MCF 10A (cell line): ENCODE measurements around the gene C1QL2. TPM values are rescaled to one million over a fixed set of nuclear protein-coding genes. Genes with fewer than 3 reads are reported as not detected.

Source experiments
- Bru-seq: library from RNA; stranded (reverse); fragments of 400-500 nt; gene quantifications from one replicate; lab custom pipeline; 2021; lab: Mats Ljungman, UMichigan
- BruChase-seq, 2 experiments: library from RNA; stranded (reverse); fragments of 400-500 nt; gene quantifications; one replicate each; lab custom pipeline; 2021; lab: Mats Ljungman, UMichigan
- BruUV-seq: library from RNA; stranded (reverse); fragments of 400-500 nt; replicated peaks from 2 replicates; lab custom pipeline; 2021; lab: Mats Ljungman, UMichigan
- CTCF ChIA-PET: fragments of 300-600 bp; sonication (Branson Sonifier 250); formaldehyde crosslinking; extraction: SDS; loops from one replicate; lab custom pipeline; 2021; ENCODE audit warnings: antibody characterized with exemption, inconsistent platforms; lab: Yijun Ruan, JAX
- POLR2A ChIA-PET: fragments of 300-600, 350-650 bp; sonication (Branson Sonifier 250); formaldehyde crosslinking; extraction: SDS; loops from one replicate; lab custom pipeline; 2020; ENCODE audit warnings: antibody characterized with exemption, inconsistent platforms; lab: Yijun Ruan, JAX
- DNase-seq: peaks from one replicate; pipeline ENCODE4 v3.0.0-alpha.2; 2018; ENCODE audit not compliant: unreplicated experiment
- H3K27ac Mint-ChIP-seq: one replicate; pipeline ENCODE4 v1.8.0; 2022; ENCODE audit warnings: mild to moderate bottlenecking, low read depth, mixed read lengths; ENCODE audit not compliant: unreplicated experiment
- H3K27me3 Mint-ChIP-seq: one replicate; pipeline ENCODE4 v1.8.0; 2022; ENCODE audit warnings: mixed read lengths; ENCODE audit not compliant: insufficient read depth, unreplicated experiment
- H3K36me3 Mint-ChIP-seq: one replicate; pipeline ENCODE4 v1.8.0; 2022; ENCODE audit warnings: mild to moderate bottlenecking, moderate library complexity, mixed read lengths; ENCODE audit not compliant: insufficient read depth, unreplicated experiment
- H3K4me1 Mint-ChIP-seq: one replicate; pipeline ENCODE4 v1.8.0; 2022; ENCODE audit warnings: mixed read lengths; ENCODE audit not compliant: insufficient read depth, unreplicated experiment
- H3K4me3 Mint-ChIP-seq: one replicate; pipeline ENCODE4 v1.8.0; 2022; ENCODE audit warnings: mild to moderate bottlenecking, moderate library complexity, mixed read lengths; ENCODE audit not compliant: unreplicated experiment
- H3K9me3 Mint-ChIP-seq: one replicate; pipeline ENCODE4 v1.8.0; 2022; ENCODE audit warnings: mixed read lengths; ENCODE audit not compliant: unreplicated experiment
- intact Hi-C: fragments of 100-400 bp; cut with micrococcal nuclease; formaldehyde crosslinking; loops from 2 replicates; pipeline ENCODE4 v1.14.1; 2022
- long read RNA-seq: library from polyadenylated mRNA; stranded (forward); transcript quantifications from one replicate; pipeline ENCODE4 v2.0.0, GENCODE V29; 2022
- total RNA-seq: library from RNA; stranded (reverse); gene quantifications from 2 replicates; pipeline ENCODE4 v1.2.3, GENCODE V29; 2022
- TF ChIP-seq, protein P1 (sequence below): fragments of 200-600 bp; IDR thresholded peaks from one replicate; pipeline ENCODE4 v1.8.0; 2022; ENCODE audit warnings: antibody characterized with exemption, mild to moderate bottlenecking; ENCODE audit not compliant: unreplicated experiment

C1QL2 gene
- total RNA-seq (not detected in 2 replicates), Bru-seq, nascent RNA (not detected), BruChase-seq, experiment 1, labeled RNA remaining after a 6-hour chase (not detected), BruChase-seq, experiment 2, labeled RNA remaining after a 2-hour chase (not detected)
- long read RNA-seq: 0 reads

DNA sequence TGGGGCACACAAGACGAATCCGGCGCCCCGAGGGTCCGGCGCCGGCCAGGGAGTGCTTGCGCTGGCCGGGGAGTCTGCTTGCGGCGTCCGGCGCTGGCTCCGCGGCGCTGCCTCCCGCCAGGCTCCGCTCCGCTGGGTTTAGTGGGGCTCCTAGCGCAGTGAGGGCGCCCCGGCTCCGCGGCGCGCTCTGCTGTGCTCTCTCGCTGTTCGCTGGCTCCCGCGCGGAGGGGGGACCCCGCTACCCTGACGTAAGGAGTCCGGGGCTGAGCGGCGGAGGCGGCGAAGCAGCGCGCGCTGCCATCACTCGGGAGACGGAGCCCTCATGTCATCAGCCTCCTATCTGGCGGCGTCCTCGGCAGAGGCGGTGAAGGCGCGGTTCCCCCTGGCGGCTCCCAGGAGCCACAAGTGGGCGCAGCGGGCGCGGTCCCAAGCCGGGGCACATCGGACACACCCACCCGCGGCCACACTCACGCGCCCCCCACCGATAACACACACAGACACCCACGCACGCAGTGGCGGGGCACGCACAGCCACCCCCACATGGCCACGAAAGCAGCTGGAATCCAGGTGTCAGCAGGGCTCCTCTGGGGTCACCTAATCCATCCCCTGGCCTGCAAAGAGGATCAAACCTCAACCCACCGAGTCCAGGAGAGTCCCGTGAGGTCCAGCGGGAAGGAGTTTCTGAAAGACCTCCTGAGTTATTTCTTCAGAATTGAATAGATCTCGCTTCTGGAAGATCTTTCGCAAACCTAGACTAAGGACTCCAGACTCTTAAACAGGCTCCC, at the start of gene C1QL2:
TSS of gene C1QL2 (minus strand) at position 189 of the 785 bp plus-strand sequence. CDS start 482 bp downstream, outside the sequence.
- H3K27me3 Mint-ChIP-seq: peaks cover 59% of the 10 kb centered on the region
- TF ChIP-seq, protein P1, sequence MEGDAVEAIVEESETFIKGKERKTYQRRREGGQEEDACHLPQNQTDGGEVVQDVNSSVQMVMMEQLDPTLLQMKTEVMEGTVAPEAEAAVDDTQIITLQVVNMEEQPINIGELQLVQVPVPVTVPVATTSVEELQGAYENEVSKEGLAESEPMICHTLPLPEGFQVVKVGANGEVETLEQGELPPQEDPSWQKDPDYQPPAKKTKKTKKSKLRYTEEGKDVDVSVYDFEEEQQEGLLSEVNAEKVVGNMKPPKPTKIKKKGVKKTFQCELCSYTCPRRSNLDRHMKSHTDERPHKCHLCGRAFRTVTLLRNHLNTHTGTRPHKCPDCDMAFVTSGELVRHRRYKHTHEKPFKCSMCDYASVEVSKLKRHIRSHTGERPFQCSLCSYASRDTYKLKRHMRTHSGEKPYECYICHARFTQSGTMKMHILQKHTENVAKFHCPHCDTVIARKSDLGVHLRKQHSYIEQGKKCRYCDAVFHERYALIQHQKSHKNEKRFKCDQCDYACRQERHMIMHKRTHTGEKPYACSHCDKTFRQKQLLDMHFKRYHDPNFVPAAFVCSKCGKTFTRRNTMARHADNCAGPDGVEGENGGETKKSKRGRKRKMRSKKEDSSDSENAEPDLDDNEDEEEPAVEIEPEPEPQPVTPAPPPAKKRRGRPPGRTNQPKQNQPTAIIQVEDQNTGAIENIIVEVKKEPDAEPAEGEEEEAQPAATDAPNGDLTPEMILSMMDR: no peak
- H3K27ac Mint-ChIP-seq: no peak within 1 kb of the TSS
- no peaks in the 10 kb centered on the region for H3K4me1 Mint-ChIP-seq
- no TSS peak for BruUV-seq
- CTCF ChIA-PET: no interaction called here
- H3K4me3 Mint-ChIP-seq: no peak within 1 kb of the TSS
- no peak for DNase-seq
- no peaks in the 10 kb centered on the region for H3K36me3 Mint-ChIP-seq
- POLR2A ChIA-PET: no interaction called here
- H3K9me3 Mint-ChIP-seq: no peaks in the 10 kb centered on the region
- intact Hi-C loops: no loop called here

DNA sequence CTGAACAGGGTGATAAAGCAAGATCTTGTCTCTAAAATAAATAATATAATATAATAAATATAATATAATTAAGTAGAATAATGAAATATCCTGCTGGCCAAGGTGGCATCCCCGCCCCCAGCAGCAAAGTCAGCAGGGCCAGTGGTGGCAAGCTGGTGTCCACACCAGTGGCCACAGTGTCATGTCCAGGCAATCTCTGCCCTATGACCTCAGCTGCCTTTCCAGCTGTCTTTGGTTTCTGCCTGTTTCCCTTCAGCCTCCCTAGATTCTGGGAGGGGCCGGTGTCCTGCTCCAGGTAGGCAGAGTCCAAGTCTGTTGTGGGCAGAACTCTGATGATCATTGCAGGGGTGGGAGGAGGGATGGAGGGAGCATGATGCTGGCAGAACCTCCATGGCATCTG, 48.9 kb upstream of the C1QL2 start:
- Mint-ChIP-seq H3K27ac (no peak overlapping the region), H3K9me3 (no peaks in the 10 kb centered on the region), H3K36me3 (no peaks in the 10 kb centered on the region), H3K27me3 (no peaks in the 10 kb centered on the region), H3K4me3 (no peak overlapping the region), H3K4me1 (peaks cover 27% of the 10 kb centered on the region)
- ChIA-PET POLR2A (interaction anchor here (1.1 kb wide), 1 partner anchor 62 kb away, joined by 3 read pairs; no protein-coding TSS in a partner anchor), CTCF (interaction anchor here (0.6 to 0.7 kb wide), 4 partner anchors 16 to 839 kb away, joined by 3 read pairs; no protein-coding TSS in a partner anchor)
- TF ChIP-seq, protein P1: no peak
- no TSS peak for BruUV-seq
- no peak for DNase-seq
- intact Hi-C loops: no loop called here

DNA sequence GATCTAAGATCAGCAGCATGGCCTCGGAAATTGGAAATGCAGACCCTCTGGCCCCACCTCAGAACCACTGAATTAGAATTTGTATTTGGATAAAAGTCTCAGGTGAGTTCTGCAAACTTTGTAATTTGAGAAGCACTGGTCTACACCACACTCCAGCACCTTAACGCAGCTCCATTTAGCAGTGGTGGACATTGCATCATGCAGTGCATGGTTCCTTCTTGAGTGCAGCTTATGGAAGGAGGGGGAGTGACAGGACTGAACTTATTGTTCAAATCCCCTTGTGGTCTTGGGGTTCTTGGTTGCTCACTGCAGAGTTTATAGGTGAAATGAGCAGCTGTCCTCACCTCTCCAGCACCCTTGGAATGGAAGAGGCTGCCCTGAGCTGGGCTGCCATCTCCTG, 47.6 kb upstream of the C1QL2 start:
- POLR2A ChIA-PET: interaction anchor here (0.7 kb wide), 1 partner anchor 953 kb away, joined by 3 read pairs; no protein-coding TSS in a partner anchor
- no peaks in the 10 kb centered on the region for H3K27me3 Mint-ChIP-seq
- intact Hi-C loops: no loop called here
- CTCF ChIA-PET: interaction anchor here (1.2 kb wide), 1 partner anchor 324 kb away, joined by 3 read pairs; no protein-coding TSS in a partner anchor
- H3K4me3 Mint-ChIP-seq: no peak overlapping the region
- H3K4me1 Mint-ChIP-seq: peaks cover 28% of the 10 kb centered on the region
- DNase-seq: no peak
- H3K27ac Mint-ChIP-seq: no peak overlapping the region
- BruUV-seq: no TSS peak
- no peaks in the 10 kb centered on the region for H3K9me3 Mint-ChIP-seq
- TF ChIP-seq, protein P1: no peak
- peaks cover 5% of the 10 kb centered on the region for H3K36me3 Mint-ChIP-seq
